HepG2 (cell line): ENCODE data around the gene NUTF2. TPM values are rescaled to one million over a fixed set of nuclear protein-coding genes. Genes with fewer than 3 reads are reported as not detected.
A peak's percentile ranks its signal among the peaks of the same experiment; 100 is the strongest.

ENCODE experiments used
- ATAC-seq: fragments of 200-7000 bp; cut with Tn5 transposase; 3 replicates; pipeline ENCODE4 v1.9.1; 2020; ENCODE audit warnings: mild to moderate bottlenecking, moderate library complexity
- BruUV-seq: library from RNA; stranded (reverse); fragments of 400-500 nt; replicated peaks from 2 replicates; lab custom pipeline; 2021; lab: Mats Ljungman, UMichigan
- CTCF ChIA-PET: fragments of 300-600 bp; formaldehyde crosslinking; extraction: SDS; loops from one replicate; lab custom pipeline; 2021; ENCODE audit warnings: low total read pairs, inconsistent platforms, low intra/inter-chr PET ratio; lab: Yijun Ruan, JAX
- POLR2A ChIA-PET: fragments of 350-600 bp; sonication (Branson Sonifier 250); formaldehyde crosslinking; loops from one replicate; lab custom pipeline; 2020; ENCODE audit warnings: antibody characterized with exemption, inconsistent platforms; lab: Yijun Ruan, JAX
- DNase-seq: peaks from one replicate; pipeline ENCODE4 v3.0.0-alpha.2; 2015; ENCODE audit warnings: low spot score
- FAIRE-seq: peaks from 3 replicates; lab custom pipeline; 2011; peaks lifted over from hg19 to GRCh38; lab: Jason Lieb, UNC
- H2AFZ ChIP-seq: one replicate; pipeline ENCODE4 v1.6.1; 2011; ENCODE audit warnings: low read length, inconsistent platforms
- H3K27ac ChIP-seq: fragments of 300-600 bp; 3 replicates; pipeline ENCODE4 v1.8.0; 2011; ENCODE audit warnings: mixed run types, mild to moderate bottlenecking, mixed read lengths, low read length, inconsistent platforms; ENCODE audit not compliant: insufficient read depth; ENCODE audit errors: extremely low read length
- H3K27me3 ChIP-seq, 2 experiments: fragments of 200-600 bp in 1 of 2; 2 replicates in 1 of 2; 3 replicates in 1 of 2; pipeline versions ENCODE4 v1.6.0 to v1.8.0; 2011; ENCODE audit warnings: low read length in 2 of 2, mild to moderate bottlenecking in 2 of 2, moderate library complexity in 2 of 2, inconsistent platforms in 1 of 2; ENCODE audit not compliant: insufficient read depth in 2 of 2, control insufficient read depth in 1 of 2
- H3K36me3 ChIP-seq, 2 experiments: fragments of 200-600 bp in 1 of 2; replicated peaks in 1 of 2; 2 replicates in 1 of 2; 3 replicates in 1 of 2; pipeline versions ENCODE4 v1.5.1 to v1.8.0; 2011; ENCODE audit warnings: low read length in 2 of 2, inconsistent platforms in 1 of 2; ENCODE audit not compliant: insufficient read depth in 2 of 2, control insufficient read depth in 1 of 2
- H3K4me1 ChIP-seq: 2 replicates; pipeline ENCODE4 v1.5.1; 2012; ENCODE audit warnings: low read length, inconsistent platforms; ENCODE audit not compliant: insufficient read depth
- H3K4me2 ChIP-seq: 2 replicates; pipeline ENCODE4 v1.6.0; 2011; ENCODE audit warnings: low read depth, low read length, inconsistent platforms
- H3K4me3 ChIP-seq, 3 experiments: fragments of 200-600 bp in 1 of 3; sonication (generic), shearing (Covaris generic) in 1 of 3; replicated peaks in 1 of 3; 2 replicates each; pipeline ENCODE4 v1.5.1; 2011 to 2016; ENCODE audit warnings: low read length in 3 of 3, inconsistent platforms in 2 of 3, low read depth in 2 of 3, mild to moderate bottlenecking in 2 of 3, control low read depth in 1 of 3, mixed read lengths in 1 of 3; ENCODE audit not compliant: insufficient read depth in 1 of 3
- H3K79me2 ChIP-seq: one replicate; pipeline ENCODE4 v1.6.1; 2011; ENCODE audit warnings: low read length, inconsistent platforms; ENCODE audit not compliant: insufficient read depth
- H3K9ac ChIP-seq: 2 replicates; pipeline ENCODE4 v1.6.0; 2011; ENCODE audit warnings: mild to moderate bottlenecking, low read depth, low read length, inconsistent platforms; ENCODE audit not compliant: insufficient read depth
- H3K9me3 ChIP-seq: 2 replicates; pipeline ENCODE4 v1.5.1; 2012; ENCODE audit warnings: mild to moderate bottlenecking, low read length
- H4K20me1 ChIP-seq: 2 replicates; pipeline ENCODE4 v1.6.0; 2011; ENCODE audit warnings: inconsistent platforms, mild to moderate bottlenecking, low read length, moderate library complexity; ENCODE audit not compliant: insufficient read depth
- ARID2 ChIP-seq: sonication (generic); formaldehyde crosslinking; IDR thresholded peaks from 2 replicates; pipeline ENCODE4 v1.8.1; 2022; ENCODE audit warnings: mild to moderate bottlenecking, missing genetic modification reagents, borderline replicate concordance
- CENPX ChIP-seq: sonication (generic); formaldehyde crosslinking; IDR thresholded peaks from 2 replicates; pipeline ENCODE4 v1.9.0; 2021; ENCODE audit warnings: mild to moderate bottlenecking, missing genetic modification reagents, moderate library complexity
- EZH2 ChIP-seq: conservative IDR thresholded peaks from 2 replicates; pipeline ENCODE4 v1.6.1; 2012; ENCODE audit warnings: mild to moderate bottlenecking, low read depth, low read length, moderate library complexity
- HOXA5 ChIP-seq: sonication (generic); formaldehyde crosslinking; IDR thresholded peaks from 2 replicates; pipeline ENCODE4 v1.4.0; 2020; ENCODE audit warnings: missing genetic modification reagents
- KLF6 ChIP-seq: IDR thresholded peaks from 2 replicates; pipeline ENCODE4 v1.8.0; 2016; ENCODE audit warnings: missing biosample characterization, missing genetic modification reagents
- NR2C2 ChIP-seq: sonication (generic); formaldehyde crosslinking; IDR thresholded peaks from 2 replicates; pipeline ENCODE4 v1.4.0; 2020; ENCODE audit warnings: missing genetic modification reagents, mild to moderate bottlenecking, moderate library complexity, borderline replicate concordance
- POLR2G ChIP-seq: fragments of 200-400 bp; formaldehyde crosslinking; IDR thresholded peaks from 2 replicates; pipeline ENCODE4 v1.6.1; 2018; ENCODE audit warnings: mild to moderate bottlenecking, low read depth, low read length, moderate library complexity
- SPEN ChIP-seq: sonication (generic); formaldehyde crosslinking; IDR thresholded peaks from 2 replicates; pipeline ENCODE4 v1.5.1; 2020; ENCODE audit warnings: low read depth, mild to moderate bottlenecking, missing genetic modification reagents
- SRSF1 ChIP-seq: fragments of 200-400 bp; formaldehyde crosslinking; optimal IDR thresholded peaks from 2 replicates; pipeline ENCODE3; 2017; ENCODE audit warnings: mild to moderate bottlenecking, low read depth, low read length, moderate library complexity
- TFE3 ChIP-seq: IDR thresholded peaks from 2 replicates; pipeline ENCODE4 v1.6.1; 2016
- ZBTB43 ChIP-seq: sonication (generic); formaldehyde crosslinking; conservative IDR thresholded peaks from 2 replicates; pipeline ENCODE4 v1.4.0; 2020; ENCODE audit warnings: missing genetic modification reagents
- ZFP36 ChIP-seq: fragments of 150-350 bp; IDR thresholded peaks from 2 replicates; pipeline ENCODE4 v1.6.1; 2018; ENCODE audit warnings: borderline replicate concordance, low read length, low read depth; ENCODE audit not compliant: partially characterized antibody
- ZKSCAN1 ChIP-seq: fragments of 150-350 bp; IDR thresholded peaks from 2 replicates; pipeline ENCODE4 v1.6.1; 2014; ENCODE audit warnings: low read length
- ZNF121 ChIP-seq: sonication (generic); formaldehyde crosslinking; IDR thresholded peaks from 2 replicates; pipeline ENCODE4 v1.5.0; 2020; ENCODE audit warnings: mild to moderate bottlenecking, missing genetic modification reagents
- ZNF230 ChIP-seq: sonication (generic); formaldehyde crosslinking; IDR thresholded peaks from 2 replicates; pipeline ENCODE4 v1.4.0; 2020; ENCODE audit warnings: mild to moderate bottlenecking, missing genetic modification reagents
- ZNF251 ChIP-seq: sonication (generic); formaldehyde crosslinking; IDR thresholded peaks from 2 replicates; pipeline ENCODE4 v1.9.0; 2021; ENCODE audit warnings: mild to moderate bottlenecking, missing genetic modification reagents
- ZNF362 ChIP-seq: sonication (generic); formaldehyde crosslinking; IDR thresholded peaks from 2 replicates; pipeline ENCODE4 v1.4.0; 2020; ENCODE audit warnings: missing genetic modification reagents, mild to moderate bottlenecking, borderline replicate concordance
- ZNF552 ChIP-seq: sonication (generic); formaldehyde crosslinking; IDR thresholded peaks from 2 replicates; pipeline ENCODE4 v1.9.0; 2022; ENCODE audit warnings: missing genetic modification reagents, mild to moderate bottlenecking, borderline replicate concordance
- ZNF564 ChIP-seq: sonication (generic); formaldehyde crosslinking; IDR thresholded peaks from 2 replicates; pipeline ENCODE4 v1.8.1; 2023; ENCODE audit warnings: mild to moderate bottlenecking, missing genetic modification reagents
- ZNF772 ChIP-seq: sonication (generic); formaldehyde crosslinking; IDR thresholded peaks from 2 replicates; pipeline ENCODE4 v1.5.0; 2020; ENCODE audit warnings: mild to moderate bottlenecking, missing genetic modification reagents
- WGBS: methylation state at CpG from one replicate; pipeline ENCODE4 v1.1.6; 2017; ENCODE audit warnings: low lambda C conversion rate; 5-methylcytosine and 5-hydroxymethylcytosine counted together
- in situ Hi-C: cut with HindIII; loops from 2 replicates; pipeline ENCODE4 v1.10.0; 2017; ENCODE audit warnings: low pct_unique_long_range_greater_than_20kb; ENCODE audit not compliant: extremely low pct_ligation_motif_present
- intact Hi-C: fragments of 100-400 bp; cut with micrococcal nuclease; formaldehyde crosslinking; loops from one replicate; pipeline ENCODE4 v1.10.0; 2022; ENCODE audit not compliant: unreplicated experiment
- polyA plus RNA-seq, 8 experiments: library from polyadenylated mRNA; depleted of rRNA in 3 of 8; stranded (reverse) in 7 of 8; unstranded in 1 of 8; fragments of >200 nt; fragmentation: Illumina TruSeq in 4 of 8; extraction: Trizol in 4 of 8; gene quantifications; 2 replicates each; pipeline versions ENCODE4 v1.2.1 to v1.2.3, GENCODE V29; 2011 to 2016; ENCODE audit warnings: low read depth in 4 of 8, missing spikeins in 1 of 8, mixed read lengths in 1 of 8; ENCODE audit not compliant: insufficient read depth in 1 of 8
- total RNA-seq, 5 experiments: library from RNA; depleted of rRNA; stranded (reverse); fragments of >200 nt; fragmentation: Illumina TruSeq; extraction: Trizol; gene quantifications; 2 replicates each; pipeline ENCODE4 v1.2.3, GENCODE V29; 2016; ENCODE audit warnings: low read depth in 1 of 5

NUTF2 gene
- total and polyA plus RNA-seq, 2 of the 13 experiments (the other 11 are each of a cell fraction or from before 2014, with no cell fraction given): 168 to 214 TPM

- peak; percentile 99 for TF ChIP-seq ZNF121 (CRISPR knock-in tag)
Observed at GRCh38 chr16:67901734-67902133, 55.0 kb downstream of the NUTF2 start (continued).

GRCh38 chr16:67902831-67903230, 56.1 kb downstream of the NUTF2 start:
- no peak overlapping the region for H3K4me3 ChIP-seq
- peaks cover 12% of the 10 kb centered on the region for H4K20me1 ChIP-seq
- peaks cover 43% of the 10 kb centered on the region for H3K4me1 ChIP-seq
- no peak overlapping the region for H3K4me2 ChIP-seq
- CTCF ChIA-PET: no interaction called here
- no peak overlapping the region for H2AFZ ChIP-seq
- ATAC-seq (no peak), DNase-seq (no peak), FAIRE-seq (peak; percentile 30)
- in situ Hi-C loops (no loop called here), intact Hi-C loops (no loop called here)
- H3K27me3 ChIP-seq: no peaks in the 10 kb centered on the region
- H3K79me2 ChIP-seq: peaks cover 5% of the 10 kb centered on the region
- BruUV-seq: TSS peak; percentile 11
- WGBS: 95% methylated on average over 4 of the region's 4 CpGs
- peaks cover 3 to 13% of the 10 kb centered on the region in 2 experiments; a peak in 4 of 5 replicates for H3K36me3 ChIP-seq
- POLR2A ChIA-PET: no interaction called here
- H3K9ac ChIP-seq: no peak overlapping the region
- no peaks in the 10 kb centered on the region for H3K9me3 ChIP-seq
- peak overlapping the region; percentile 36 for H3K27ac ChIP-seq
- no peak for TF ChIP-seq ZNF251 (CRISPR knock-in tag)
- TF ChIP-seq NR2C2 (CRISPR knock-in tag): no peak
- no peak for TF ChIP-seq SPEN (CRISPR knock-in tag)
- no peak for TF ChIP-seq ZNF552 (CRISPR knock-in tag)
- TF ChIP-seq ZKSCAN1: no peak
- no peak for TF ChIP-seq ZNF772 (CRISPR knock-in tag)
- no peak for TF ChIP-seq TFE3 (CRISPR knock-in tag)
- no peak for TF ChIP-seq EZH2
- no peak for TF ChIP-seq ZNF564 (CRISPR knock-in tag)
- no peak for TF ChIP-seq ZNF230
- no peak for TF ChIP-seq ZFP36
- no peak for TF ChIP-seq SRSF1
- TF ChIP-seq ARID2 (CRISPR knock-in tag): no peak
- no peak for TF ChIP-seq ZNF362
- no peak for TF ChIP-seq HOXA5 (CRISPR knock-in tag)
- TF ChIP-seq CENPX (CRISPR knock-in tag): no peak
- TF ChIP-seq ZBTB43: no peak
- no peak for TF ChIP-seq KLF6
- TF ChIP-seq POLR2G: no peak
